Mucosa of stomach (tissue), 1 donor: Measurements from ENCODE around the gene TCF7L2.

ENCODE experiments used
- H3K27me3 ChIP-seq: one replicate; pipeline ENCODE4 v1.7.0; 2013; ENCODE audit warnings: mild to moderate bottlenecking, low read length; ENCODE audit not compliant: control insufficient read depth, insufficient read depth
- H3K36me3 ChIP-seq: one replicate; pipeline ENCODE4 v1.7.0; 2013; ENCODE audit warnings: low read length; ENCODE audit not compliant: control insufficient read depth, insufficient read depth
- H3K4me1 ChIP-seq: one replicate; pipeline ENCODE4 v1.7.0; 2013; ENCODE audit warnings: mild to moderate bottlenecking, low read length; ENCODE audit not compliant: control insufficient read depth, insufficient read depth
- H3K4me3 ChIP-seq: one replicate; pipeline ENCODE4 v1.7.0; 2013; ENCODE audit warnings: low read length
- H3K9ac ChIP-seq: one replicate; pipeline ENCODE4 v1.7.0; 2013; ENCODE audit warnings: mild to moderate bottlenecking, low read length, moderate library complexity
- H3K9me3 ChIP-seq: one replicate; pipeline ENCODE4 v1.7.0; 2013; ENCODE audit warnings: mild to moderate bottlenecking, low read length, moderate library complexity; ENCODE audit not compliant: control insufficient read depth
- donor health status: Pancreatic carcinoma.

TCF7L2 gene

DNA sequence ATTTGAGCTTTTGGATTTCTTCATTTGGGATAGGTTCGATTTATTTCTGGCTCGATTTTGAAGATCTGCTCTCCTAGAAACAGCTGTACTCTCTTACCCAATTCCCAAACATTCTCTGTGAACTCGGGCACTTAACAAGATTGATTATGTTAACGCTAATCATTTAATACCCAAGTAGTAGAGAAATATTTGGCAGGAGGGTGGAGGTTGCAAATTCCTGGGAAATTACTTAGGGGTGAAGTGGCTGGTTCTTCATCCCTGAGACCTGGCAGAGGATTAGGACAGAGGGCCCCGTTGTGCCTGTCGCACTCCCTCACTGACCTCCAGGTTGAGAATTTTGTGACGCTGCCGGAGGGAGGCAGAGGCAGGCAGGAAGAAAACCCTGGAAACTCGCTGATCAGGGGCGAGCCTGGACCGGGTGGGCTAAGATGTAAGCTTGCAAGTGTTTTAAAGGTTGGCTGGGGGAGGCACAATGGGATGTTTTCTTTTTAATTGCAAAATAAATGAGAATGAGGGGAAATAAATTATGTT, 182.6 kb downstream of the TCF7L2 start:
- no peak overlapping the region for H3K9ac ChIP-seq
- peaks cover 7% of the 10 kb centered on the region for H3K4me1 ChIP-seq
- no peaks in the 10 kb centered on the region for H3K9me3 ChIP-seq
- no peaks in the 10 kb centered on the region for H3K27me3 ChIP-seq
- H3K36me3 ChIP-seq = no peaks in the 10 kb centered on the region
- H3K4me3 ChIP-seq = no peak overlapping the region

DNA sequence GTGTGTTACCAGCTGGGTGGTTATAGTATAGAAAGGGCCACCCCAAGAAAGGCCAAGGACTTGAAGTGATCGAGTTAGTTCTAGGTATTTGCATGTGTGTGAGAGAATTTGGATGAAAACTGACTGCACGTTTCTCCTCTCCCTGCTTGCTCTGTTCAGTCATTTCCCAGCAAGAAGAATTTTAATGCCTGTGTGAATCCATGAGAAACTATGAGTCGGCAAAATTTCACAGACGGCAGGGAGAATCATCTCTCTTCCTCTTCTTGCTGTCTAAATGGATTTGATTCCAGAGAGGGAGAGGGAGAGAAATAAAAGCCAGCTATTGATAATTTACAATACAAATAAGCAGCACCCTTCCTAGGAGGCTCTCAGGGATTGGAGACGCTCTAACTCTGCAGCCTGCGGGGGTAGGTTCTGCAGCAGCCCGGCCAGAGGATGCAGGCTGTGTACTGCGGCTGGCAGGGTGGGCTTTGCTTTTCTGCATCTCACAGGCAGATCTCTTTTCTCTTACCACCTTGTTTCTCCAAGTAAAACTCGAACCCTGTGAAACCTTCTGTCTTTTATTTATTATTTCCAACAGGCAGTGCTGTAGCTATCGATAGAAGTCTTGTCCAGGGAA, 183.6 kb downstream of the TCF7L2 start:
- H3K9me3 ChIP-seq = no peaks in the 10 kb centered on the region
- no peaks in the 10 kb centered on the region for H3K27me3 ChIP-seq
- no peaks in the 10 kb centered on the region for H3K36me3 ChIP-seq
- H3K4me1 ChIP-seq = peaks cover 7% of the 10 kb centered on the region
- H3K9ac ChIP-seq = no peak overlapping the region
- no peak overlapping the region for H3K4me3 ChIP-seq

DNA sequence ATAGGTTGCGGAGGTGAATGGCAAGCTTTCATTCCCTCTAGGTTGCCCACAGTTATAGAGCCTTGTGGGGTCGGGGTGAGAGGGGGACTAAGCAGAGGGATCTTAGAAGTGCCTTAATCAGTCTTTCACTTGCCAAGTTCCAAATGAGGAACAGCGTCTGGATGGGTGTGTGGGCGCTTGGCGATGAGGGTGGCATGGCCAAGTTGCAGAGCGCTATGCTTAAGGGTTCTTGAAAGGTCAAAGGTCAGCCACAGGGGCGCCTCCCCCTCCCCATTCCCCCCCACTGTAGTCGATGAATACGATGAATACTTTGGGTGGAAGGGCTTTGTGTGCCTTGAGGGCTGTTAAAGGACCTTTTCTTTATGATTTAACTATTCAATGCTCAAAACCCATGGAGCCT, 185.0 kb downstream of the TCF7L2 start:
- H3K4me3 ChIP-seq = no peak overlapping the region
- H3K4me1 ChIP-seq = peaks cover 7% of the 10 kb centered on the region
- H3K9me3 ChIP-seq = no peaks in the 10 kb centered on the region
- H3K27me3 ChIP-seq = no peaks in the 10 kb centered on the region
- H3K9ac ChIP-seq = no peak overlapping the region
- no peaks in the 10 kb centered on the region for H3K36me3 ChIP-seq

DNA sequence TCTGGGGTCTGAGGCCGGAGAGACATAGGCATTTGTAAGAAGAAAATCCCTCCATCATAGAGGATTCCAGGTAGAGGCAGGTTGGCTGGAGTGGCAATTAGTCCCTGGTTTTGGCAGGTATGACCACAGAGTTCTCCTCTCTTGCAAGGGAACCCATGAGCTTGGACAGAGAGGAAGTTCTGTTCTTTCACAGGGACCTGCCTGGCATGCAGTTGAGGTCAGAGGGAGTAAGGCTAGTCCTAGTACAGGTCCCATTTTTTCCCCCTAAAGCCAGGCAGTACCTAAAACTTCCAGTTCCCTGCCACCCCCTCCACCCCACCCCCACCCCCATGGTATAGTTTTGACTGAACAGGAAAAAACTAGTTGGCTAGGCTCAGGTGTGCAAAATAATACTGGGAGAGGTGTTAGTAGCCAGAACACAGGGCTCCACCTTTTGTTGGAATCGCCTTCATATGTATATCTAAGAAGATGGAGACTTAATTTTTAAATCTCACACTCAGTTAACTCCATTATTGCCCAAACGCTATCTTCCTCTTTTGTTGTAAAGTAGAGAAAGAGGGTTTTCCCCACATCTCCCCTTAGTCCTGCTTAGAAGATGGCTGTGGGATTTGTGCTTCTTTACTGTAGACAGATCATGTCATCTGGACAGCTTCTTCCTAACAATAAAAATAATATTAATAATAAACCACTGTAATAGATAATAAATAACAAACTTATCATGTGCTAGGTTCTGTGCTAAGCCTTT, 188.1 kb downstream of the TCF7L2 start:
- Histone ChIP-seq H3K9me3 (no peaks in the 10 kb centered on the region), H3K27me3 (no peaks in the 10 kb centered on the region), H3K36me3 (no peaks in the 10 kb centered on the region), H3K4me3 (no peak overlapping the region), H3K9ac (no peak overlapping the region), H3K4me1 (peaks cover 24% of the 10 kb centered on the region)

DNA sequence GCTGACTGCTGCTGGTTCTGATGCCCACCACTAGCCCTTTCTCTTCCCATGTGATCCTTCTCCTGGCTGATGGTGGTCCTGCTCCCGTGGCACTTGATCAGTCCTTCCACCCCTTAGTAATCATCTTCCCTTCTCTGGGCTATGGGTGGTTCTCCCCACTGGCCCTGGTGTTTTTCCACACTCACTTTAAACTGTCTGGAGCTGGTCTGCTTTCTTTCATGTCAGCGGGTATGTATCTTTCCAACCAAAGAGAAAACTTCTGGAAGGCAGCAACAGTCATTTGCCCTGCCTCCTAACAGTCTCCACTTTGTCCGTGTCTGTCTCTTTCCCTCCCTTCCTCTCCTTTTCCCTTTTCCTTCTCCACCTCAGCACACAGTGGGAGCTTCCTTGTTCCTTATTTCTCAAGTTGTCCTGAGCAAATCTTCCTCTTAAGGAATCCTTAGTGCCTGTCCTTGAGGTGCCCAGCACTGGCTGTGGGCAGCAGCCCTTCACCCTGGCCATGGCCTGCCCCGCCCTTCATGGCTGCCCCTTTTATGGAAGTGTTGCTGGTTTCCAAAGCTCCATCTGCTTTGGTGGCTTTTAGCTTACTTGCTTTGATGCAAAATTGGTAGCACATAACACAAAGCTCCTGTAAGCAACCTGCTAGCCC, 189.0 kb downstream of the TCF7L2 start:
- H3K36me3 ChIP-seq = peaks cover 3% of the 10 kb centered on the region
- H3K4me1 ChIP-seq = peaks cover 18% of the 10 kb centered on the region
- H3K9me3 ChIP-seq = no peaks in the 10 kb centered on the region
- H3K9ac ChIP-seq = no peak overlapping the region
- no peak overlapping the region for H3K4me3 ChIP-seq
- no peaks in the 10 kb centered on the region for H3K27me3 ChIP-seq

DNA sequence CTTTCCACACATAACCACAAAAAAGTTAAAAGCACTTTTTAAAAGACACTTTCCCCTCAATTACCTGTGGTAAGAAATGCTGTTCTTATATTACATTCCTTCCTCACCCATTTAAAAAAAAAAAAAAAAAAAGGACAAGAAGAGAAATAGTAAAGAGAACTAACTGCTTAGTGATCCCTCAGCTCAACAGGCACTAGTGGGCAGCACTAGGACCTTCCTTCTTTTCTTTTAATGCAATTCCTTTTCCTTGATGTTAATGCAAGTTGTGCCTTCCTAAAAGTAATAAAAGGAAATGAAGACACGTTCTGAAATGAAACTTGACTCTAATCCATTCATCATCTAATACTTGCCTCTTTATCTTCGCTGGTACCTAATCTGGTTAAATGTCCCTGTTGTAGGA, 189.7 kb downstream of the TCF7L2 start:
- Histone ChIP-seq H3K4me1 (peaks cover 18% of the 10 kb centered on the region), H3K4me3 (no peak overlapping the region), H3K9me3 (no peaks in the 10 kb centered on the region), H3K36me3 (peaks cover 7% of the 10 kb centered on the region), H3K27me3 (no peaks in the 10 kb centered on the region), H3K9ac (no peak overlapping the region)

DNA sequence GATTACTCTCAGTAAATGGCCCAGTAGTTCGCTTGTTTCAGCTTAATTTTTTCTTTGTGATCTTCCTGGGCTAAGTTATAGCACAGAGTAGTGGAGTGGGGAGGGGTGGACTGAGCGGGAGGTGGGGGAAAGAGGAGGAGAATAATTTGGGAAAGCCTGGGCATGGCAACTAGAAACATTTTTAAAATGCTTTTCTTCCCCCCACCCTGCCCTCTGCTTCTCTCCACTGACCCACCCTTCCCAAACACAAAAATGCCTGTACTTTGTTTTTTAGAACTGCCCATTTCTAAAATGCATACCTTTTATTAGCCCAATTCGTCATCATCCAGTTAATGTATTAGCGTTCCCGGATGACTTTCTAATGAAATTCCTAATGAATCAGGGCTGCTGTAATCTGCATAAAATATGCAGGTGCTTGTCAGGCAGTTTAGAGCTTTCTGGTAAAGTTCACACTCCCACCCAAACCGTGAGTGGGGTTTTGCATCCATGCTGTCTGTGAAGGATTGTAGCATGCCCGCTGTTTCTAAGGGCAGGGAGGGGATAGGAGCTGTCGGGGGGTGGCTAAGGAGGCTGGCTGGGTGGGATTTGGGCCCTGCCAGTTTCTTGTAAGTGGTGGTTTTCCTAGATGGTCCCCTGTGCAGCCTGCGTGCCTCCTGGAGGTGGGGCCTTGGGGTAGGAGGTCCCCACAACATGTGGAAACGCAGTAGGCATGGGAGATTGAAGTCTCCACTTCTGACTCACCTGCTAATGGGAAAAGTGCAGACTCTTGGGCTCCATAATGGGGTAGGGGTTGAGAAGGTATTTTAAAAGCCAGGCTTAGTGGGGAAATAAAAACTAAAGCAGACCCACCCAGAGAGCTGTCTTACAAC, 190.3 kb downstream of the TCF7L2 start:
- Histone ChIP-seq H3K4me1 (peaks cover 18% of the 10 kb centered on the region), H3K9me3 (no peaks in the 10 kb centered on the region), H3K9ac (no peak overlapping the region), H3K36me3 (peaks cover 7% of the 10 kb centered on the region), H3K4me3 (no peak overlapping the region), H3K27me3 (no peaks in the 10 kb centered on the region)

DNA sequence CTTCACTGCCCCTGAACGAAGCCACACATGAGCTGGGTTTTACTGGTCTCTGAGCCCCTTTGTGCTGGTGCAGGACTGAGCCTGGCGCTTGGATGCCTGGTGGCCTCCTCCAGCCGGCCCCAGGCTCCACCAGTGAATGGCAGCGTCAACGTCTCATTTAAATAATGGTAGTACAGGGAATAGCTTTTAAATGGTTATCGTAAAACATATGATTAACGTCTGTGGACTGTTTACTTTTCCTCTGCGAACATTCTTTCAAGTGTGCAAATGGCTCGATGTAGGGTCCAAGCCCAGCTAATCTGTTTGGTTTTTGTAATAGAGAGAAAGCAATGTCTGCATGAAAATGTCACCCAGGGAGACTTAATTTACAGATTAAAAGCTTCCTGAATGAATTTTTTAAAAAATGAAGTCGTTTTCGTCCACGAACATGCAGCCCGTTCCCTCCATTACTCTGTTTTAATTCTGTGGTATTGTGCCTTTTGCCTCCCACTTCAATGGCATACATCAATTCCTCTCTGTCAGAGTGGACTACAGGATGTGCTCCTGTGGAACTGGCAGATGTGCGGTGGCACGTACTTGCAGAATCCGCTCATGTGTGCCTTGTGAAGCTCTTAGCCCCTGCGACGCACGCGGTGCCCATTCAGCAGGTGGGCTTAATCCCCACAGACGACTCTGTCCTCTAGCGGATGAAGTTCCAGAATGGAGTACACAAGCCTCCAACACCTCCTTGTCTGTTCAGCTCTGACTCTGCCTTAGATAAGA, 192.7 kb downstream of the TCF7L2 start:
- Histone ChIP-seq H3K4me1 (peaks cover 18% of the 10 kb centered on the region), H3K4me3 (no peak overlapping the region), H3K36me3 (peaks cover 13% of the 10 kb centered on the region), H3K27me3 (no peaks in the 10 kb centered on the region), H3K9me3 (no peaks in the 10 kb centered on the region), H3K9ac (no peak overlapping the region)

DNA sequence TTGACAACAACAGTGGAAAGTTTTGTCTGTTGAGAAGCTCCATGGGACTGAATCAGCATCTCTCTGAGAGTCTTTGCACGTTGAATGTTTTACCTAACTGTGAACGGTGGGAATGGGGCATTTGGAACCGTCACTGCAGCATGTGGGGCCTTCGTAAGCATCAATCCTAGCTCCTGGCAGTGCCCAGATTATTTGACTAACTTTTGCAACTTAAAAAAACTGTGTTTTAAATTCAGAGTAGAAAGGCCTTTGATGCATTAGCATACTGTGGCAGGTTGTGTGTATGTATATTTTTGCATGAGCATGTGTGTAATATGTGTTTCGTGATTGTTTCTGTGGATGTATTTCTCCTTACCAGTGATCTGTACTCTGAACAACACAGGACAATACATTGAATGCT, 194.5 kb downstream of the TCF7L2 start:
- Histone ChIP-seq H3K4me3 (no peak overlapping the region), H3K9ac (no peak overlapping the region), H3K9me3 (no peaks in the 10 kb centered on the region), H3K4me1 (peaks cover 18% of the 10 kb centered on the region), H3K27me3 (no peaks in the 10 kb centered on the region), H3K36me3 (peaks cover 17% of the 10 kb centered on the region)

DNA sequence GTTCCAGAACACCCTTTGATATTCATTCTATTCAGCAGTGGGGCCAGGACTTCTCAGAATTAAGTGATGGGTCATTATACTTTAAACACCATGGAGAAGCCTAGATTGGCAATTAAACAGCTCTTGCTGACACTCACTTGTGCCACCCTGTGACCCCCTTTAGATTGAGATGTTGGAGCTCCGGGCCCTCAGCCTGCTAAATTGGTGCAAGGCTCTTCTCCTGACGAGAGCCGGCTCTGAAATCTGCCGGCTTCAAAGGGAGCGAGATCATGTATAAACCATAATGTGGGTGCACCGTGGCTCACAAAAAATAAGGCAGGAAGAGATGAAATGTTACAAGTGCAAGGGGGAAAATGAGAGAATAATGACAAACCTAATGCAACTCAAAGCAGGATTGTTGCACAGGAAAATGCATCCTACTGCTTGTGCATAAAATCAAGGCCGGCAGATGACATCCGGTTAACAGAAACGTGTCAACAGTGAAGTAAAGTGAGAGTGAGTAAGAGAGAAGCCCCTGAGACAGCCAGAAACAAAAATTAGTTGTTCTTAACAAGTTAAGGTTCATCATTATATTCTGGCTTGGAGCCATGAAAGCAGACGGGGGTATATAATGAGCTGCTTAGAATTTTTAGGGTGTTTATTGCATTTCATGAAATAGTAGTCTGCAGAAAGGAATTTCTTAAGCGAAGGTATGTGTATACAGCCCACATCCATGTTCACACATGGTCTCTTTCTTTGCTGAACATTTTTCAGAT, 198.2 kb downstream of the TCF7L2 start:
- H3K36me3 ChIP-seq = peaks cover 30% of the 10 kb centered on the region

DNA sequence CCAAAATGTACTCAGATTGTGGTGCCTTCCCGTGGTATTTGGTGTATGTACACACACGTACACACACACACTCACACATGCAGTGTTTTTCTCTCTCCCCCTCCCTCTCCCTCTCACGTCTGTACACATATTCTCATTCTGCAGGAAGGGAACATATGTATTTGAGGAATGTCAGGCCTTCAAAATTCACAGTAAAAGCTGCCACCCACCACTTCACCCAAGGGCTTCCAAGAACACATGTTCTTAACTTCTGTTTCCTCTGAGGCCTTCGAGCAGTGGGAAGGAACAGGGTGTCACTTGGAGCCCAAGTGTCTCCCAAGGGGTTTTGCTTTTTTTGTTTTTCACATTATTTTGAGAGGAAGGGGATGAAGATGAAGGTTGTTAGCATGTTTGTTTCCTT, 198.9 kb downstream of the TCF7L2 start:
- Histone ChIP-seq H3K9me3 (no peaks in the 10 kb centered on the region), H3K9ac (no peak overlapping the region), H3K4me3 (no peak overlapping the region), H3K27me3 (no peaks in the 10 kb centered on the region), H3K36me3 (peaks cover 35% of the 10 kb centered on the region), H3K4me1 (no peaks in the 10 kb centered on the region)

More for the DNA sequence above, 198.2 kb downstream of the TCF7L2 start:
- Histone ChIP-seq H3K9ac (no peak overlapping the region), H3K9me3 (no peaks in the 10 kb centered on the region), H3K4me3 (no peak overlapping the region), H3K4me1 (no peaks in the 10 kb centered on the region), H3K27me3 (no peaks in the 10 kb centered on the region)
